HCT116 (cell line): ENCODE measurements around the gene CD93. TPM values are rescaled to one million over a fixed set of nuclear protein-coding genes. Genes with fewer than 3 reads are reported as not detected.

Source experiments
- ATAC-seq: fragments of 200-7000 bp; cut with Tn5 transposase; 2 replicates; pipeline ENCODE4 v1.9.1; 2020; ENCODE audit warnings: mild to moderate bottlenecking, moderate library complexity
- BruUV-seq: library from RNA; stranded (reverse); fragments of 400-500 nt; replicated peaks from 2 replicates; lab custom pipeline; 2021; lab: Mats Ljungman, UMichigan
- CTCF ChIA-PET: fragments of 300-600 bp; sonication (Branson Sonifier 250); formaldehyde crosslinking; loops from one replicate; lab custom pipeline; 2021; ENCODE audit warnings: antibody characterized with exemption; lab: Charles Lee
- POLR2A ChIA-PET: fragments of 300-600, 350-600 bp; sonication (Branson Sonifier 250); formaldehyde crosslinking; loops from one replicate; lab custom pipeline; 2021; ENCODE audit warnings: antibody characterized with exemption; lab: Charles Lee
- RAD21 ChIA-PET, 2 experiments: fragments of 300-600 bp; sonication (Branson Sonifier 250); formaldehyde crosslinking; loops; one replicate each; lab custom pipeline; 2023; ENCODE audit warnings: low total read pairs in 2 of 2; ENCODE audit not compliant: uncharacterized antibody in 2 of 2, unreplicated experiment in 2 of 2, low non-redundant PET in 1 of 2; lab: Charles Lee
- DNase-seq: peaks from one replicate; pipeline ENCODE4 v3.0.0-alpha.2; 2010; ENCODE audit warnings: low read depth, low spot score
- H2AFZ ChIP-seq: fragments of 200-600 bp; shearing (Covaris generic), sonication (generic); 2 replicates; pipeline ENCODE4 v1.6.1; 2017; ENCODE audit warnings: low read depth, mixed run types, mixed read lengths, antibody characterized with exemption, low read length; ENCODE audit not compliant: poor library complexity, severe bottlenecking
- H3K27ac ChIP-seq: 2 replicates; pipeline ENCODE4 v1.5.1; 2012; ENCODE audit warnings: low read depth, low read length
- H3K27me3 ChIP-seq: fragments of 200-600 bp; sonication (generic); 2 replicates; pipeline ENCODE4 v1.6.1; 2016; ENCODE audit warnings: mixed run types, low read length, mixed read lengths; ENCODE audit not compliant: insufficient read depth
- H3K36me3 ChIP-seq, 2 experiments: fragments of 200-500 bp in 1 of 2; fragments of 200-600 bp in 1 of 2; sonication (Bioruptor generic) in 1 of 2; sonication (generic) in 1 of 2; 2 replicates each; pipeline versions ENCODE4 v1.5.1 to v1.6.1; 2014 to 2016; ENCODE audit warnings: low read length in 2 of 2, inconsistent platforms in 1 of 2, mixed read lengths in 1 of 2, mixed run types in 1 of 2; ENCODE audit not compliant: insufficient read depth in 2 of 2, control insufficient read depth in 1 of 2
- H3K4me1 ChIP-seq, 2 experiments: fragments of 200-600 bp in 1 of 2; sonication (generic) in 1 of 2; 2 replicates each; pipeline versions ENCODE4 v1.5.1 to v1.6.1; 2012 to 2017; ENCODE audit warnings: low read length in 2 of 2, inconsistent platforms in 1 of 2, mild to moderate bottlenecking in 1 of 2, mixed read lengths in 1 of 2, mixed run types in 1 of 2, moderate library complexity in 1 of 2; ENCODE audit not compliant: insufficient read depth in 2 of 2, control insufficient read depth in 1 of 2
- H3K4me2 ChIP-seq: fragments of 200-600 bp; sonication (generic); 2 replicates; pipeline ENCODE4 v1.6.1; 2017; ENCODE audit warnings: mixed run types, low read length, mixed read lengths
- H3K4me3 ChIP-seq, 2 experiments: fragments of 200-600 bp in 1 of 2; sonication (generic) in 1 of 2; replicated peaks in 1 of 2; 2 replicates each; pipeline ENCODE4 v1.5.1; 2011 to 2016; ENCODE audit warnings: low read length in 2 of 2, control low read depth in 1 of 2, low read depth in 1 of 2, mild to moderate bottlenecking in 1 of 2, mixed read lengths in 1 of 2, mixed run types in 1 of 2
- H3K79me2 ChIP-seq: fragments of 200-600 bp; sonication (generic); 2 replicates; pipeline ENCODE4 v1.6.1; 2017; ENCODE audit warnings: mild to moderate bottlenecking, mixed run types, low read length, moderate library complexity, mixed read lengths; ENCODE audit not compliant: insufficient read depth
- H3K9ac ChIP-seq: fragments of 200-600 bp; sonication (generic); 2 replicates; pipeline ENCODE4 v1.6.1; 2016; ENCODE audit warnings: low read length, mixed read lengths
- H3K9me2 ChIP-seq: fragments of 200-600 bp; sonication (generic), shearing (Covaris generic); 2 replicates; pipeline ENCODE4 v1.6.1; 2017; ENCODE audit warnings: mixed run types, mild to moderate bottlenecking, moderate library complexity; ENCODE audit not compliant: insufficient read depth
- H3K9me3 ChIP-seq, 2 experiments: fragments of 200-500 bp in 1 of 2; fragments of 200-600 bp in 1 of 2; sonication (Bioruptor generic) in 1 of 2; sonication (generic) in 1 of 2; 2 replicates each; pipeline ENCODE4 v1.6.1; 2014 to 2017; ENCODE audit warnings: low read length in 2 of 2, mixed read lengths in 2 of 2, inconsistent platforms in 1 of 2, low read depth in 1 of 2, mild to moderate bottlenecking in 1 of 2, mixed run types in 1 of 2, moderate library complexity in 1 of 2; ENCODE audit not compliant: control insufficient read depth in 1 of 2, insufficient read depth in 1 of 2
- H4K20me1 ChIP-seq: fragments of 200-600 bp; sonication (generic), shearing (Covaris generic); 2 replicates; pipeline ENCODE4 v1.6.1; 2017; ENCODE audit warnings: mixed run types, mild to moderate bottlenecking, moderate library complexity; ENCODE audit not compliant: insufficient read depth
- ATF3 ChIP-seq: IDR thresholded peaks from 2 replicates; pipeline ENCODE4 v1.6.1; 2012
- CBX3 ChIP-seq: IDR thresholded peaks from 2 replicates; pipeline ENCODE4 v1.6.1; 2012; ENCODE audit warnings: low read depth
- CEBPB ChIP-seq: IDR thresholded peaks from 2 replicates; pipeline ENCODE4 v1.6.1; 2012; ENCODE audit warnings: low read depth
- EGR1 ChIP-seq: IDR thresholded peaks from 2 replicates; pipeline ENCODE4 v1.6.1; 2012; ENCODE audit warnings: low read depth
- ELF1 ChIP-seq: IDR thresholded peaks from 2 replicates; pipeline ENCODE4 v1.6.1; 2012; ENCODE audit warnings: low read depth, borderline replicate concordance
- EZH2 ChIP-seq: fragments of 200-600 bp; sonication (generic); IDR thresholded peaks from 2 replicates; pipeline ENCODE4 v1.6.1; 2017; ENCODE audit warnings: antibody characterized with exemption, mixed run types
- EZH2phosphoT487 ChIP-seq: fragments of 200-600 bp; IDR thresholded peaks from 2 replicates; pipeline ENCODE4 v1.6.1; 2018; ENCODE audit warnings: antibody characterized with exemption, borderline replicate concordance
- JUND ChIP-seq: IDR thresholded peaks from 2 replicates; pipeline ENCODE4 v1.6.1; 2012
- POLR2A ChIP-seq: IDR thresholded peaks from 2 replicates; pipeline ENCODE4 v1.7.0; 2011; ENCODE audit warnings: borderline replicate concordance; ENCODE audit not compliant: insufficient read depth, insufficient read length; ENCODE audit errors: extremely low read depth
- POLR2AphosphoS5 ChIP-seq: IDR thresholded peaks from 2 replicates; pipeline ENCODE4 v1.6.1; 2011; ENCODE audit warnings: mild to moderate bottlenecking, low read depth, low read length, moderate library complexity
- SIN3A ChIP-seq: IDR thresholded peaks from 2 replicates; pipeline ENCODE4 v1.6.1; 2012; ENCODE audit warnings: low read depth
- SP1 ChIP-seq: IDR thresholded peaks from 2 replicates; pipeline ENCODE4 v1.6.1; 2012; ENCODE audit warnings: low read depth
- YY1 ChIP-seq: IDR thresholded peaks from 2 replicates; pipeline ENCODE4 v1.6.1; 2011; ENCODE audit warnings: low read length, low read depth, moderate library complexity, mild to moderate bottlenecking; ENCODE audit not compliant: insufficient replicate concordance; ENCODE audit errors: extremely low read depth
- ZBTB33 ChIP-seq: IDR thresholded peaks from 2 replicates; pipeline ENCODE4 v1.6.1; 2011; ENCODE audit warnings: mild to moderate bottlenecking, low read length, moderate library complexity; ENCODE audit not compliant: insufficient replicate concordance; ENCODE audit errors: extremely low read depth
- ZFX ChIP-seq: fragments of 450-650 bp; IDR thresholded peaks from 2 replicates; pipeline ENCODE4 v1.6.1; 2017
- ZNF274 ChIP-seq: fragments of 200-500 bp; sonication (Bioruptor generic); IDR thresholded peaks from 2 replicates; pipeline ENCODE4 v1.6.1; 2014; ENCODE audit warnings: mild to moderate bottlenecking, low read depth, low read length, inconsistent platforms
- intact Hi-C: fragments of 100-400 bp; cut with micrococcal nuclease; formaldehyde crosslinking; loops from 2 replicates; pipeline ENCODE4 v1.10.0; 2022
- total RNA-seq: library from RNA; stranded (reverse); gene quantifications from one replicate; pipeline ENCODE4 v1.2.1, GENCODE V29; 2021; ENCODE audit not compliant: unreplicated experiment
- TF ChIP-seq, protein P1 (sequence below): IDR thresholded peaks from 2 replicates; pipeline ENCODE4 v1.6.1; 2012

Gene CD93
- total RNA-seq, 1 experiment from 2014 or later = 0.07 TPM

DNA sequence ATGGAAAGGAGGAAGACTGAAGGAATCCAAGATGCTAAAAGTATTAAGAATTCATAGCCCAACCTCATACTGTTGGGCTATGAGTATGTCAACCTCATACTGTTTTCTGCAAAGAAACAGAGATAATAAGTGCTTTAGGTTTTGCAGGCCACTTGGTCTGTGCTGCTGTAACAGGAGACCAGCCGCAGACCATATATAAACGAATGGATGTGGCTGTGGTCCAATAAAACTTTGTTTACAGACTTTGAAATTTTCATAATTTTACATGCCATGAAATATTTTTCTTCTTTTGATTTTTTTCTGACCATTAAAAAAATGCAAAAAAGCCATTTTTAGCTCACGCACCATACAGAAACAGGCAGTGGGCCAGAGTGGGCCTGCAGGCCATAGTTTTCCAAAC, 23.0 kb downstream of the CD93 start:
- POLR2A ChIA-PET = no interaction called here
- H3K4me2 ChIP-seq = no peak overlapping the region
- no peaks in the 10 kb centered on the region; a peak in 1 of 4 replicates for H3K4me1 ChIP-seq
- no peaks in the 10 kb centered on the region for H3K9me3 ChIP-seq
- no peak overlapping the region for H3K9ac ChIP-seq
- no peaks in the 10 kb centered on the region for H3K36me3 ChIP-seq
- no peaks in the 10 kb centered on the region for H4K20me1 ChIP-seq
- TF ChIP-seq CBX3 (no peak), POLR2A (no peak), ATF3 (no peak), ELF1 (no peak), CEBPB (no peak), EZH2 (no peak), YY1 (no peak), SP1 (no peak), POLR2AphosphoS5 (no peak), SIN3A (no peak)
- TF ChIP-seq, protein P1, sequence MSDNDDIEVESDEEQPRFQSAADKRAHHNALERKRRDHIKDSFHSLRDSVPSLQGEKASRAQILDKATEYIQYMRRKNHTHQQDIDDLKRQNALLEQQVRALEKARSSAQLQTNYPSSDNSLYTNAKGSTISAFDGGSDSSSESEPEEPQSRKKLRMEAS = no peak
- H2AFZ ChIP-seq = no peak overlapping the region
- no peaks in the 10 kb centered on the region for H3K9me2 ChIP-seq
- H3K27me3 ChIP-seq = no peaks in the 10 kb centered on the region
- no peak overlapping the region for H3K4me3 ChIP-seq
- BruUV-seq = no TSS peak
- intact Hi-C loops = loop anchor here (5.0 kb wide), 1 partner anchor 371 kb away; no protein-coding TSS in a partner anchor
- ATAC-seq (no peak), DNase-seq (no peak)
- no peak overlapping the region for H3K27ac ChIP-seq
- RAD21 ChIA-PET = no interaction called here
- H3K79me2 ChIP-seq = no peaks in the 10 kb centered on the region
- CTCF ChIA-PET = interaction anchor here (1.9 kb wide), 1 partner anchor 12 kb away, joined by 5 read pairs; no protein-coding TSS in a partner anchor

- Histone ChIP-seq H4K20me1 (no peaks in the 10 kb centered on the region), H3K79me2 (no peaks in the 10 kb centered on the region), H3K27ac (no peak overlapping the region), H3K4me2 (no peak overlapping the region), H2AFZ (no peak overlapping the region), H3K9me3 (no peaks in the 10 kb centered on the region), H3K9me2 (no peaks in the 10 kb centered on the region), H3K4me3 (no peak overlapping the region), H3K9ac (no peak overlapping the region), H3K36me3 (no peaks in the 10 kb centered on the region), H3K27me3 (no peaks in the 10 kb centered on the region), H3K4me1 (no peaks in the 10 kb centered on the region; a peak in 1 of 4 replicates)
- ChIA-PET RAD21 (no interaction called here), POLR2A (no interaction called here), CTCF (interaction anchor here (1.6 to 2.5 kb wide), 2 partner anchors 12 to 371 kb away, joined by 6 to 17 read pairs; no protein-coding TSS in a partner anchor)
- no TSS peak for BruUV-seq
- DNase-seq (no peak), ATAC-seq (no peak)
- no peak for TF ChIP-seq SP1
- TF ChIP-seq ZNF274 = no peak
- no peak for TF ChIP-seq EGR1
- TF ChIP-seq CBX3 = no peak
- no peak for TF ChIP-seq JUND
- TF ChIP-seq ZBTB33 = no peak
- no peak for TF ChIP-seq ATF3
- no peak for TF ChIP-seq SIN3A
- TF ChIP-seq EZH2phosphoT487 = no peak
- TF ChIP-seq POLR2A = no peak
- no peak for TF ChIP-seq ZFX
- intact Hi-C loops = loop anchor here (5.0 kb wide), 1 partner anchor 370 kb away; no protein-coding TSS in a partner anchor
Observed at GRCh38 chr20:23062632-23063031, 23.5 kb downstream of the CD93 start.
